CD4-positive, alpha-beta T cell treated with Interleukin-15 for 4 hours (primary cell): Measurements from ENCODE around the gene KIF12.
"Not testable (repeated sequence)": the region's sequence is repeated elsewhere in the genome, so short reads cannot be mapped to it uniquely, and the experiment has no call there.

Source experiments
- DNase-seq: peaks from one replicate; pipeline ENCODE4 v3.0.0-alpha.2; 2020; ENCODE audit warnings: low spot score

KIF12 gene

GRCh38 chr9:114084282-114085073, 14.6 kb downstream of the KIF12 start:
- no peak for DNase-seq

GRCh38 chr9:114083666-114084065, 15.4 kb downstream of the KIF12 start:
- no peak for DNase-seq

- DNase-seq: not testable (repeated sequence)
These were observed 16.2 kb downstream of the KIF12 start for GRCh38 chr9:114082763-114083412.

GRCh38 chr9:114082017-114082762, 16.9 kb downstream of the KIF12 start:
- DNase-seq: peak; percentile 70

- DNase-seq: no peak
These were observed 17.6 kb downstream of the KIF12 start for GRCh38 chr9:114081441-114082016.

GRCh38 chr9:114080773-114081440, 18.2 kb downstream of the KIF12 start:
- no peak for DNase-seq

- DNase-seq: no peak
These were observed 18.8 kb downstream of the KIF12 start for GRCh38 chr9:114080195-114080772.

GRCh38 chr9:114078781-114079156, 20.3 kb downstream of the KIF12 start:
- no peak for DNase-seq

GRCh38 chr9:114078021-114078780, 20.9 kb downstream of the KIF12 start, which contains the start of gene AMBP:
Gene AMBP (minus strand): TSS chr9:114078300. CDS start chr9:114078209, 91 bp downstream.
- DNase-seq: no peak

- no peak for DNase-seq
These were observed 21.8 kb downstream of the KIF12 start for GRCh38 chr9:114077162-114077837.

- DNase-seq: no peak
These were observed 22.6 kb downstream of the KIF12 start for GRCh38 chr9:114076237-114077161.

GRCh38 chr9:114075602-114076001, 23.5 kb downstream of the KIF12 start:
- no peak for DNase-seq

- DNase-seq: no peak
These were observed 26.6 kb downstream of the KIF12 start for GRCh38 chr9:114072184-114073140.

GRCh38 chr9:114071197-114071795, 27.8 kb downstream of the KIF12 start:
- DNase-seq: no peak

GRCh38 chr9:114070188-114071103, 28.6 kb downstream of the KIF12 start:
- DNase-seq: no peak

- DNase-seq: no peak
These were observed 29.5 kb downstream of the KIF12 start for GRCh38 chr9:114069476-114070187.
